DOHH2 (cell line): ENCODE results near the gene LRRC73.

Experiments
- CTCF ChIP-seq: fragments of 200-600 bp; sonication (generic); IDR thresholded peaks from one replicate; pipeline ENCODE4 v1.5.1; 2014; ENCODE audit warnings: antibody characterized with exemption, mild to moderate bottlenecking, low read depth, low read length; ENCODE audit not compliant: poor library complexity, severe bottlenecking
- EZH2phosphoT487 ChIP-seq: fragments of 200-600 bp; sonication (generic); IDR thresholded peaks from 2 replicates; pipeline ENCODE4 v1.6.1; 2017; ENCODE audit warnings: borderline replicate concordance, mild to moderate bottlenecking, antibody characterized with exemption, low read length, moderate library complexity, mixed read lengths

- TF ChIP-seq CTCF (no peak), EZH2phosphoT487 (no peak)
Measured at GRCh38 chr6:43544461-43544860, 34.3 kb upstream of the LRRC73 start.
